Endothelial cell of umbilical vein (primary cell): Measurements from ENCODE around the gene GGN. TPM values are rescaled to one million over a fixed set of nuclear protein-coding genes. Genes with fewer than 3 reads are reported as not detected.
A peak's percentile ranks its signal among the peaks of the same experiment; 100 is the strongest.

ENCODE experiments used
- BruUV-seq: library from RNA; stranded (reverse); fragments of 400-500 nt; replicated peaks from 2 replicates; lab custom pipeline; 2021; lab: Mats Ljungman, UMichigan
- CTCF ChIA-PET: fragments of 300-600, 350-600 bp; sonication (Branson Sonifier 250); formaldehyde crosslinking; loops from one replicate; lab custom pipeline; 2021; ENCODE audit warnings: antibody characterized with exemption, inconsistent platforms; lab: Charles Lee
- POLR2A ChIA-PET: fragments of 300-600, 350-600 bp; sonication (Branson Sonifier 250); formaldehyde crosslinking; loops from one replicate; lab custom pipeline; 2021; ENCODE audit warnings: antibody characterized with exemption, inconsistent platforms; lab: Charles Lee
- DNase-seq: peaks from one replicate; pipeline ENCODE4 v3.0.0-alpha.2; 2011; ENCODE audit warnings: low read depth, low spot score
- FAIRE-seq: peaks from 2 replicates; lab custom pipeline; 2011; peaks lifted over from hg19 to GRCh38; lab: Jason Lieb, UNC
- H2AFZ ChIP-seq: 2 replicates; pipeline ENCODE4 v1.6.0; 2012; ENCODE audit warnings: low read depth, low read length, control low read depth, inconsistent platforms
- H3K27ac ChIP-seq: 2 replicates; pipeline ENCODE4 v1.5.1; 2011; ENCODE audit warnings: low read depth, mild to moderate bottlenecking, control low read depth, low read length, moderate library complexity; ENCODE audit not compliant: insufficient read depth
- H3K27me3 ChIP-seq, 2 experiments: 2 replicates each; pipeline versions ENCODE4 v1.6.0 to v1.6.1; 2011; ENCODE audit warnings: low read length in 2 of 2, mixed read lengths in 1 of 2; ENCODE audit not compliant: control insufficient read depth in 2 of 2, insufficient read depth in 2 of 2
- H3K36me3 ChIP-seq, 2 experiments: 2 replicates in 1 of 2; 3 replicates in 1 of 2; pipeline ENCODE4 v1.5.1; 2011; ENCODE audit warnings: low read length in 2 of 2, mild to moderate bottlenecking in 1 of 2, moderate library complexity in 1 of 2; ENCODE audit not compliant: control insufficient read depth in 2 of 2, insufficient read depth in 2 of 2; ENCODE audit errors: extremely low read depth in 1 of 2
- H3K4me1 ChIP-seq: 3 replicates; pipeline ENCODE4 v1.5.1; 2011; ENCODE audit warnings: mild to moderate bottlenecking, low read length; ENCODE audit not compliant: control insufficient read depth, insufficient read depth; ENCODE audit errors: extremely low read depth
- H3K4me2 ChIP-seq: 2 replicates; pipeline ENCODE4 v1.6.1; 2011; ENCODE audit warnings: low read length, control low read depth, mixed read lengths; ENCODE audit not compliant: insufficient read depth
- H3K4me3 ChIP-seq, 3 experiments: fragments of 200-600 bp in 1 of 3; sonication (generic), shearing (Covaris generic) in 1 of 3; replicated peaks in 1 of 3; 2 replicates each; pipeline ENCODE4 v1.5.1; 2011 to 2016; ENCODE audit warnings: control low read depth in 3 of 3, low read length in 3 of 3, mild to moderate bottlenecking in 2 of 3, inconsistent platforms in 1 of 3, low read depth in 1 of 3, moderate library complexity in 1 of 3; ENCODE audit not compliant: insufficient read depth in 1 of 3
- H3K79me2 ChIP-seq: 2 replicates; pipeline ENCODE4 v1.6.0; 2012; ENCODE audit warnings: low read length, inconsistent platforms; ENCODE audit not compliant: control insufficient read depth, insufficient read depth
- H3K9ac ChIP-seq: replicated peaks from 2 replicates; pipeline ENCODE3; 2011; ENCODE audit warnings: low read length, control low read depth; ENCODE audit not compliant: insufficient read depth; ENCODE audit errors: extremely low read depth
- H3K9me1 ChIP-seq: replicated peaks from 3 replicates; pipeline ENCODE4 v1.6.0; 2011; ENCODE audit warnings: mild to moderate bottlenecking, low read length; ENCODE audit not compliant: control insufficient read depth, insufficient read depth; ENCODE audit errors: extremely low read depth
- H3K9me3 ChIP-seq: replicated peaks from 2 replicates; pipeline ENCODE4 v1.5.1; 2012; ENCODE audit warnings: low read length, inconsistent platforms; ENCODE audit not compliant: control insufficient read depth, insufficient read depth
- H4K20me1 ChIP-seq: replicated peaks from 2 replicates; pipeline ENCODE3; 2011; ENCODE audit warnings: mild to moderate bottlenecking, low read length; ENCODE audit not compliant: control insufficient read depth, insufficient read depth; ENCODE audit errors: extremely low read depth
- CTCF ChIP-seq, 2 donors: IDR thresholded peaks; 1 replicate in 1 of 2; 2 replicates in 1 of 2; pipeline ENCODE4 v1.5.1; 2011; ENCODE audit warnings: low read length in 2 of 2, mild to moderate bottlenecking in 2 of 2, moderate library complexity in 2 of 2, control low read depth in 1 of 2, inconsistent platforms in 1 of 2, low read depth in 1 of 2; ENCODE audit not compliant: insufficient read depth in 1 of 2; ENCODE audit errors: extremely low read depth in 1 of 2
- EZH2 ChIP-seq: IDR thresholded peaks from 2 replicates; pipeline ENCODE4 v1.6.1; 2012; ENCODE audit warnings: borderline replicate concordance, low read depth, mild to moderate bottlenecking, moderate library complexity, low read length, inconsistent platforms; ENCODE audit not compliant: severe bottlenecking
- FOS ChIP-seq: IDR thresholded peaks from 2 replicates; pipeline ENCODE4 v1.6.1; 2011; ENCODE audit warnings: mild to moderate bottlenecking, low read length, moderate library complexity, borderline replicate concordance; ENCODE audit not compliant: insufficient read depth
- GATA2 ChIP-seq: IDR thresholded peaks from 2 replicates; pipeline ENCODE4 v1.7.0; 2011; ENCODE audit warnings: low read depth, mild to moderate bottlenecking, moderate library complexity, mixed read lengths, low read length; ENCODE audit not compliant: insufficient read length, insufficient read depth
- JUN ChIP-seq: IDR thresholded peaks from 2 replicates; pipeline ENCODE4 v1.6.1; 2011; ENCODE audit warnings: borderline replicate concordance, low read depth; ENCODE audit not compliant: insufficient read length, insufficient read depth
- MAX ChIP-seq: IDR thresholded peaks from 2 replicates; pipeline ENCODE4 v1.6.1; 2011; ENCODE audit not compliant: insufficient read depth, insufficient read length
- MYC ChIP-seq: IDR thresholded peaks from one replicate; pipeline ENCODE4 v1.6.1; 2011; ENCODE audit warnings: mild to moderate bottlenecking, low read depth, low read length
- POLR2A ChIP-seq: IDR thresholded peaks from 2 replicates; pipeline ENCODE4 v1.6.1; 2012; ENCODE audit warnings: low read depth, mild to moderate bottlenecking, control low read depth, low read length
- POLR2AphosphoS5 ChIP-seq: IDR thresholded peaks from 2 replicates; pipeline ENCODE4 v1.6.1; 2012; ENCODE audit warnings: low read depth, mild to moderate bottlenecking, control low read depth, low read length, moderate library complexity; ENCODE audit not compliant: insufficient read depth
- dilution Hi-C: fragments of 300-500 bp; cut with MboI; formaldehyde crosslinking; loops from one replicate; pipeline ENCODE4 v1.15.0; 2019; ENCODE audit warnings: low sequenced_read_pairs; ENCODE audit not compliant: extremely low pct_ligation_motif_present
- intact Hi-C: fragments of 100-400 bp; cut with micrococcal nuclease; formaldehyde crosslinking; loops from one replicate; pipeline ENCODE4 v1.10.0; 2022
- polyA plus RNA-seq, 4 experiments: library from polyadenylated mRNA; depleted of rRNA in 3 of 4; stranded (reverse) in 3 of 4; unstranded in 1 of 4; fragments of >200 nt; gene quantifications; 2 replicates each; pipeline versions ENCODE4 v1.2.1 to v1.2.3, GENCODE V29; 2011 to 2012; ENCODE audit warnings: missing spikeins in 1 of 4
- total RNA-seq: library from RNA; stranded (reverse); gene quantifications from 2 replicates; pipeline ENCODE4 v1.2.3, GENCODE V29; 2021

GGN gene
- total and polyA plus RNA-seq, 2 donors (not counting 3 experiments of a cell fraction or from before 2014, with no cell fraction given), result 0.39 to 0.88 TPM

GRCh38 chr19:38335949-38336637 lies 51.7 kb downstream of the GGN start:
- TF ChIP-seq POLR2A (no peak), GATA2 (no peak), MAX (no peak), JUN (no peak), CTCF (IDR thresholded peaks at IDR 0.05; ENCODE audit: extremely low read depth in 1 of 2, insufficient read depth in 1 of 2, low read depth in 1 of 2, low read length in 2 of 2) (no peak), POLR2AphosphoS5 (no peak), MYC (no peak), EZH2 (no peak), FOS (no peak)
- ChIA-PET CTCF (interaction anchor here (0.6 to 4.1 kb wide), 25 partner anchors 15 to 441 kb away, joined by 3 to 123 read pairs (median 4); partner anchors contain the start of genes C19orf33, FAM98C, GGN and KCNK6), POLR2A (interaction anchor here (0.6 to 1.2 kb wide), 4 partner anchors 38 to 332 kb away, joined by 3 to 9 read pairs (median 4); partner anchors contain the start of gene PSMD8)
- H3K9me3 ChIP-seq, result no peaks in the 10 kb centered on the region
- no peaks in the 10 kb centered on the region for H3K79me2 ChIP-seq
- BruUV-seq, result no TSS peak
- no peak for FAIRE-seq
- peaks cover 3% of the 10 kb centered on the region for H3K4me1 ChIP-seq
- DNase-seq, result peak; percentile 96
- peak overlapping the region; percentile 99 for H2AFZ ChIP-seq
- H3K4me2 ChIP-seq, result peak overlapping the region; percentile 87
- H3K4me3 ChIP-seq, result peak overlapping the region; percentile 52 to 83 (median 75)
- no peaks in the 10 kb centered on the region for H3K9me1 ChIP-seq
- intact Hi-C loops, result loop anchor here (1.0 to 10.0 kb wide), 10 partner anchors 20 to 438 kb away; partner anchors contain the start of genes GGN, PSMD8 and SPRED3
- H3K27me3 ChIP-seq, result no peaks in the 10 kb centered on the region
- H3K27ac ChIP-seq, result peak overlapping the region; percentile 22
- dilution Hi-C loops, result no loop called here
- H3K36me3 ChIP-seq, result no peaks in the 10 kb centered on the region
- H4K20me1 ChIP-seq, result no peaks in the 10 kb centered on the region
- H3K9ac ChIP-seq, result peak overlapping the region; percentile 46

Other genes with a start within 250 kb of the GGN start
- 3.9 and 5.0 TPM in 2 replicates for gene DPF1, start 163.8 kb downstream of the GGN start, total RNA-seq
- gene DPF1, start 163.8 kb downstream of the GGN start, polyA plus RNA-seq, result 1.6 and 2.0 TPM in 2 replicates
- gene PPP1R14A, start 131.7 kb downstream of the GGN start, total RNA-seq, result 5.3 and 16.3 TPM in 2 replicates
- 3.0 and 5.9 TPM in 2 replicates for gene PPP1R14A, start 131.7 kb downstream of the GGN start, polyA plus RNA-seq
- 20.1 and 46.6 TPM in 2 replicates for gene SPINT2, start 123.5 kb downstream of the GGN start, total RNA-seq
- 23.9 and 28.9 TPM in 2 replicates for gene SPINT2, start 123.5 kb downstream of the GGN start, polyA plus RNA-seq
- 4.3 and 18.9 TPM in 2 replicates for gene C19orf33, start 83.8 kb downstream of the GGN start, total RNA-seq
- gene C19orf33, start 83.8 kb downstream of the GGN start, polyA plus RNA-seq, result 34.1 and 54.0 TPM in 2 replicates
- 80.9 and 85.8 TPM in 2 replicates for gene YIF1B, start 72.1 kb downstream of the GGN start, total RNA-seq
- 249 and 345 TPM in 2 replicates for gene YIF1B, start 72.1 kb downstream of the GGN start, polyA plus RNA-seq
- gene KCNK6, start 68.2 kb downstream of the GGN start, total RNA-seq, result 8.0 and 11.3 TPM in 2 replicates
- gene KCNK6, start 68.2 kb downstream of the GGN start, polyA plus RNA-seq, result 7.4 and 7.7 TPM in 2 replicates
- 2.2 and 4.2 TPM in 2 replicates for gene CATSPERG, start 52.2 kb downstream of the GGN start, total RNA-seq
- gene CATSPERG, start 52.2 kb downstream of the GGN start, polyA plus RNA-seq, result 0.77 and 0.81 TPM in 2 replicates
- 203 and 215 TPM in 2 replicates for gene PSMD8, start 13.5 kb downstream of the GGN start, total RNA-seq
- 543 and 714 TPM in 2 replicates for gene PSMD8, start 13.5 kb downstream of the GGN start, polyA plus RNA-seq
- gene SPRED3, start 663 bp upstream of the GGN start, total RNA-seq, result 13.5 and 15.7 TPM in 2 replicates
- 5.7 and 7.0 TPM in 2 replicates for gene SPRED3, start 663 bp upstream of the GGN start, polyA plus RNA-seq
- gene FAM98C, start 15.1 kb upstream of the GGN start, total RNA-seq, result 13.0 and 15.4 TPM in 2 replicates
- gene FAM98C, start 15.1 kb upstream of the GGN start, polyA plus RNA-seq, result 12.6 and 16.5 TPM in 2 replicates
- gene RASGRP4, start 38.2 kb upstream of the GGN start, total RNA-seq, result not detected in 2 replicates
- gene RASGRP4, start 38.2 kb upstream of the GGN start, polyA plus RNA-seq, result not detected in 2 replicates
- 0.02 TPM in 1 of 2 replicates, not detected in the other for gene RYR1, start 45.7 kb upstream of the GGN start, total RNA-seq
- gene RYR1, start 45.7 kb upstream of the GGN start, polyA plus RNA-seq, result under 0.01 TPM in 1 of 2 replicates, not detected in the other
- gene MAP4K1, start 229.9 kb upstream of the GGN start, total RNA-seq, result 1.2 and 1.6 TPM in 2 replicates
- 0.12 and 0.14 TPM in 2 replicates for gene MAP4K1, start 229.9 kb upstream of the GGN start, polyA plus RNA-seq
- gene EIF3K, start 231.2 kb upstream of the GGN start, total RNA-seq, result 267 and 277 TPM in 2 replicates
- gene EIF3K, start 231.2 kb upstream of the GGN start, polyA plus RNA-seq, result 584 and 644 TPM in 2 replicates